Measurements from ENCODE around the gene ZSCAN26. TPM values are rescaled to one million over a fixed set of nuclear protein-coding genes. Genes with fewer than 3 reads are reported as not detected.

ZSCAN26 gene
- total and polyA plus RNA-seq, 2 of the 4 experiments (the other 2 are of a cell fraction), result 13.1 to 42.1 TPM

DNA sequence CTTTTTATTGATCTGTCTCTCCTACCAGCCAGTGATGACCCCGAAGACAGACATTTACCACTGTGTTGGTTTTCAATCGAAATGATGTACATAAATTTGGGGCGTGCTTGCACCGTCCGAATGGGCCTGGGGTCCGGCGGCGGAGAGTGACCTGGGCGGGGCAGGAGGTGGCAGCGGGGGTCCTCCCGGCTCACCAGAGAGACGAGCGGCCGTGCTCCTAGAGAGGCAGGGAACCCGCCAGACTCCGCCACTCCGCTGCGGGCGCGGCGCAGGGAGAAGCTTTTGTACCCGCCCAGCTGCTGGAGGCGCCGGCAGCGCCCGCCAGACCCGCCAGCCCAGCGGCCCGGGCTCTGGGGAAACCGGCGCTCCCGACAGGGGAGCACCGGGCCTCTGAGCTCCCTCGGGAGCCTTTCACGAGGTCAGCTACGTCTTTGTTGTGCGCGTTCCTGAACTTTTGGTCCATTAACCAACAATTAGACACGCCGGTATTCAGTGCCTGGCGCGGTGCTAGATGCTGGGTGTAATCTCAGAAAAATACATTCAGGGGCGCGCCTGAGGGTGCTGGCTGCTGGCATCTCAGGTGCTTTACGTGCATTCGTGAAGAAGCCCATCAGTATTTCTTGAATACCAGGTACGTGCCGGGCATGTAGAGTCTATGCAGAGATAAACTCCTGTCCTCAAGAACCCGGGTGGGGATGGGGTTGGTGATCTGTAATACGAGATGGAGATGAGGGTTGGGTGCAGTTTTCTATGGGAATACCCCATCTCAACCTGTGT, 14.5 kb downstream of the ZSCAN26 start, which contains the start of gene PGBD1:
PGBD1 (plus strand) TSS at position 285 of the 777 bp plus-strand sequence. CDS start 2,242 bp downstream, outside the sequence.
- no peaks in the 10 kb centered on the region for H3K27me3 ChIP-seq (ENCODE audit: control insufficient read depth, insufficient read depth, low read length)

More for the DNA sequence above, 14.5 kb downstream of the ZSCAN26 start, which contains the start of gene PGBD1:
- peaks cover 3% of the 10 kb centered on the region; the same call in 1 of the 2 replicates for H3K4me1 ChIP-seq (ENCODE audit: control insufficient read depth, insufficient read depth, low read length)
- no TSS peak for BruUV-seq (replicated peaks)
- dilution Hi-C loops (cut with HindIII; ENCODE audit: low sequenced_read_pairs, unreplicated experiment), result no loop called here
- in situ Hi-C loops (cut with MboI; ENCODE audit: low sequenced_read_pairs), result no loop called here
- H3K4ac ChIP-seq (ENCODE audit: low read depth, low read length), result peak within 1 kb of the TSS; percentile 93
- H3K36me3 ChIP-seq (ENCODE audit: control insufficient read depth, insufficient read depth, low read length), result peaks cover 14% of the 10 kb centered on the region
- peak within 1 kb of the TSS; percentile 85 for H4K91ac ChIP-seq (ENCODE audit: insufficient read depth, low read depth, low read length)
- no peak within 1 kb of the TSS for H2AK5ac ChIP-seq (ENCODE audit: low read depth, low read length)
- ATAC-seq (ENCODE audit: low read depth) (peak; percentile 97), DNase-seq (peak; percentile 77)
- peak within 1 kb of the TSS; percentile 94 for H3K4me2 ChIP-seq (ENCODE audit: low read depth, low read length)
- H4K20me1 ChIP-seq (ENCODE audit: insufficient read depth, low read length), result no peaks in the 10 kb centered on the region
- H3K9ac ChIP-seq (ENCODE audit: low read depth, low read length), result peak within 1 kb of the TSS; percentile 88
- peak within 1 kb of the TSS; percentile 64 for H3K18ac ChIP-seq (ENCODE audit: low read depth, low read length)
- H3K23ac ChIP-seq (ENCODE audit: low read depth, low read length), result peak within 1 kb of the TSS; percentile 53; the same call in 1 of the 2 replicates
- peak within 1 kb of the TSS; percentile 61 for H3K27ac ChIP-seq (ENCODE audit: insufficient read depth, low read length)
- H4K5ac ChIP-seq (ENCODE audit: low read depth, low read length), result peak within 1 kb of the TSS; percentile 95
- no peak within 1 kb of the TSS; the same call in 1 of the 2 replicates for H2BK20ac ChIP-seq (ENCODE audit: low read depth, low read length)
- peak within 1 kb of the TSS; percentile 98 for H2AFZ ChIP-seq (replicated peaks; ENCODE audit: low read length, poor library complexity)
- H3K9me3 ChIP-seq (ENCODE audit: control insufficient read depth, insufficient read depth, low read length), result peaks cover 3% of the 10 kb centered on the region
- H2BK5ac ChIP-seq (ENCODE audit: low read depth, low read length, poor library complexity, severe bottlenecking), result peak within 1 kb of the TSS; percentile 67
- H3K56ac ChIP-seq (ENCODE audit: extremely low read depth, insufficient read depth, low read length), result peak within 1 kb of the TSS; percentile 69; the same call in 1 of the 2 replicates
- ChIA-PET POLR2A (ENCODE audit: unreplicated experiment) (interaction anchor here (0.6 to 1.0 kb wide), 2 partner anchors 16 to 30 kb away, joined by 5 to 7 read pairs; no protein-coding TSS in a partner anchor), CTCF (no interaction called here)
- H2AK9ac ChIP-seq (replicated peaks; ENCODE audit: low read depth, low read length, poor library complexity), result peak within 1 kb of the TSS; percentile 89
- peak within 1 kb of the TSS; percentile 61; the same call in 1 of the 2 replicates for H2BK120ac ChIP-seq (ENCODE audit: low read depth, low read length)
- H3K9me1 ChIP-seq (ENCODE audit: insufficient read depth, low read length), result no peaks in the 10 kb centered on the region; the same call in 1 of the 2 replicates
- 0% methylated on average over 25 of the region's 50 CpGs; no CpG with 5 or more reads in 1 of the 2 experiments for WGBS, 2 experiments (ENCODE audit: extremely low coverage in 2 of 2, insufficient read length in 1 of 2)
- peak within 1 kb of the TSS; percentile 93 to 94 for H4K8ac ChIP-seq (ENCODE audit: low read depth in 2 of 2, low read length in 2 of 2)
- intact Hi-C loops (cut with micrococcal nuclease), result loop anchor here (1.0 to 2.0 kb wide), 2 partner anchors 29 to 75 kb away; partner anchors contain the start of gene ZKSCAN4
- no peak within 1 kb of the TSS for H2BK15ac ChIP-seq (ENCODE audit: low read depth, low read length)
- peak within 1 kb of the TSS; percentile 98 for H3K14ac ChIP-seq (replicated peaks; ENCODE audit: low read depth, low read length)
- TF ChIP-seq POLR2A (IDR thresholded peaks at IDR 0.05; ENCODE audit: low read depth, low read length), result peak; percentile 52
- TF ChIP-seq BHLHE40 (IDR thresholded peaks at IDR 0.05; ENCODE audit: low read depth, low read length), result no peak
- TF ChIP-seq RAD21 (IDR thresholded peaks at IDR 0.05; ENCODE audit: low read length), result peak; percentile 21; the same call in 1 of the 2 replicates
- H3K4me3 ChIP-seq (ENCODE audit: insufficient read depth, low read depth, low read length), result peak within 1 kb of the TSS; percentile 95
- H3K79me1 ChIP-seq (ENCODE audit: low read depth in 1 of 2, low read length in 2 of 2), result peaks cover 15 to 25% of the 10 kb centered on the region in 2 experiments

Measured in IMR-90 (cell line).